Neuronal stem cell (in vitro differentiated cells): Measurements from ENCODE around the gene CLDN24.

Experiments
- DNase-seq: peaks from one replicate; pipeline ENCODE4 v3.0.0-alpha.2; 2013; ENCODE audit warnings: low spot score
- H2AFZ ChIP-seq: one replicate; pipeline ENCODE4 v1.6.1; 2013; ENCODE audit warnings: mild to moderate bottlenecking, low read length, inconsistent platforms
- H2AK5ac ChIP-seq: 2 replicates; pipeline ENCODE4 v1.6.1; 2013; ENCODE audit warnings: low read depth, mild to moderate bottlenecking, inconsistent platforms, low read length, moderate library complexity, mixed read lengths
- H2BK120ac ChIP-seq: 2 replicates; pipeline ENCODE4 v1.6.1; 2013; ENCODE audit warnings: low read depth, mild to moderate bottlenecking, inconsistent platforms, low read length, moderate library complexity, mixed read lengths
- H2BK12ac ChIP-seq: one replicate; pipeline ENCODE4 v1.6.1; 2013; ENCODE audit warnings: low read length, inconsistent platforms
- H2BK15ac ChIP-seq: 2 replicates; pipeline ENCODE4 v1.6.1; 2013; ENCODE audit warnings: mild to moderate bottlenecking, low read length, inconsistent platforms, mixed read lengths
- H2BK5ac ChIP-seq: one replicate; pipeline ENCODE4 v1.6.1; 2013; ENCODE audit warnings: inconsistent platforms, mild to moderate bottlenecking, low read length, moderate library complexity
- H3K14ac ChIP-seq: one replicate; pipeline ENCODE4 v1.6.1; 2013; ENCODE audit warnings: low read length, inconsistent platforms
- H3K18ac ChIP-seq: 2 replicates; pipeline ENCODE4 v1.6.1; 2013; ENCODE audit warnings: low read length, inconsistent platforms
- H3K23ac ChIP-seq: 2 replicates; pipeline ENCODE4 v1.6.1; 2013; ENCODE audit warnings: low read depth, mild to moderate bottlenecking, mixed read lengths, low read length, inconsistent platforms; ENCODE audit not compliant: poor library complexity
- H3K27ac ChIP-seq: replicated peaks from 3 replicates; pipeline ENCODE4 v1.5.1; 2013; ENCODE audit warnings: low read length, inconsistent platforms
- H3K27me3 ChIP-seq, 3 experiments: 2 replicates each; pipeline ENCODE4 v1.6.1; 2013; ENCODE audit warnings: low read length in 3 of 3, mild to moderate bottlenecking in 2 of 3, inconsistent platforms in 1 of 3, low read depth in 1 of 3, mixed read lengths in 1 of 3, moderate library complexity in 1 of 3; ENCODE audit not compliant: control insufficient read depth in 3 of 3, insufficient read depth in 3 of 3
- H3K36me3 ChIP-seq, 2 donors: replicated peaks in 1 of 2; 2 replicates each; pipeline ENCODE4 v1.6.1; 2013; ENCODE audit warnings: low read length in 2 of 2; ENCODE audit not compliant: control insufficient read depth in 2 of 2, insufficient read depth in 2 of 2
- H3K4ac ChIP-seq: 2 replicates; pipeline ENCODE4 v1.6.1; 2013; ENCODE audit warnings: inconsistent platforms, mild to moderate bottlenecking, low read length, moderate library complexity
- H3K4me1 ChIP-seq, 2 donors: 1 replicate in 1 of 2; 2 replicates in 1 of 2; pipeline ENCODE4 v1.6.1; 2013; ENCODE audit warnings: low read length in 2 of 2, low read depth in 1 of 2; ENCODE audit not compliant: control insufficient read depth in 2 of 2, insufficient read depth in 1 of 2
- H3K4me2 ChIP-seq: one replicate; pipeline ENCODE4 v1.6.1; 2013; ENCODE audit warnings: mild to moderate bottlenecking, low read length, inconsistent platforms; ENCODE audit not compliant: insufficient read depth, poor library complexity, severe bottlenecking
- H3K4me3 ChIP-seq, 2 donors: 2 replicates each; pipeline ENCODE4 v1.5.1; 2013; ENCODE audit warnings: low read length in 2 of 2, mild to moderate bottlenecking in 2 of 2, inconsistent platforms in 1 of 2, moderate library complexity in 1 of 2
- H3K79me1 ChIP-seq: one replicate; pipeline ENCODE4 v1.6.1; 2013; ENCODE audit warnings: low read depth, mild to moderate bottlenecking, inconsistent platforms, low read length, moderate library complexity
- H3K9ac ChIP-seq: one replicate; pipeline ENCODE4 v1.6.1; 2013; ENCODE audit warnings: mild to moderate bottlenecking, low read depth, low read length, inconsistent platforms; ENCODE audit not compliant: poor library complexity
- H3K9me3 ChIP-seq, 2 donors: replicated peaks in 1 of 2; 2 replicates each; pipeline versions ENCODE3 to v1.6.1; 2013; ENCODE audit warnings: low read length in 2 of 2, mild to moderate bottlenecking in 2 of 2, inconsistent platforms in 1 of 2, low read depth in 1 of 2, mixed read lengths in 1 of 2, moderate library complexity in 1 of 2; ENCODE audit not compliant: control insufficient read depth in 2 of 2, insufficient read depth in 1 of 2
- H4K8ac ChIP-seq: one replicate; pipeline ENCODE4 v1.6.1; 2013; ENCODE audit warnings: low read depth, mild to moderate bottlenecking, inconsistent platforms, low read length, moderate library complexity
- H4K91ac ChIP-seq: one replicate; pipeline ENCODE4 v1.6.1; 2013; ENCODE audit warnings: low read length, low read depth, mild to moderate bottlenecking, inconsistent platforms; ENCODE audit not compliant: poor library complexity
- WGBS, 2 donors: extraction: QIAGEN DNeasy Blood & Tissue Kit; methylation state at CpG; one replicate each; pipeline ENCODE4 v1.1.7; 2013; ENCODE audit warnings: missing lambda C conversion rate in 2 of 2, mixed read lengths in 1 of 2; ENCODE audit not compliant: insufficient read length in 2 of 2, insufficient replicate concordance in 1 of 2; ENCODE audit errors: extremely low coverage in 2 of 2; 5-methylcytosine and 5-hydroxymethylcytosine counted together

CLDN24 gene

DNA sequence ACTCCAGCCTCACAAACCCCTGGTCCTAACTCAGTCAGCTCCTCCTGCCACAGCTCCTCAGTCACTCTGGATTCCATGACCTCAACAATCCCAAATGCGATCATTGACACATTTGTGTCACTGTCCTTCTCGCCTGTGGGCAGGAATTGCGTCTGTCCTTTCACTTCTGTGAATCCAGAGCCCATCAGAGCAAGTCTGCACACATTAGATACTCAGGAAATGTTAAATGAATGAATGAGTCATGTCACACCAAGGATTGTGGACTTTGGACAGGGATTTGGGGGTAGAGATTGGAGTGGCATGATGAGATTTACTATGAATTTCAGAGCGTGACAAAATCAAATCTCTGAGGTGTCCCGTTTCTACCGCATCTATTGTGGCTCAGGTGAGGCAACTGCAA lies 11.8 kb upstream of the CLDN24 start:
- H2BK12ac ChIP-seq: no peak overlapping the region
- no peaks in the 10 kb centered on the region for H3K4me1 ChIP-seq
- H3K27ac ChIP-seq: no peak overlapping the region
- no peak overlapping the region for H3K9ac ChIP-seq
- H3K18ac ChIP-seq: no peak overlapping the region
- H2BK120ac ChIP-seq: no peak overlapping the region
- H4K8ac ChIP-seq: no peak overlapping the region
- no peak overlapping the region for H2BK5ac ChIP-seq
- no peaks in the 10 kb centered on the region for H3K79me1 ChIP-seq
- no peak overlapping the region for H3K23ac ChIP-seq
- H3K36me3 ChIP-seq: no peaks in the 10 kb centered on the region
- peaks cover 0 to 5% of the 10 kb centered on the region in 2 donors for H3K9me3 ChIP-seq
- no peak overlapping the region for H3K14ac ChIP-seq
- DNase-seq: no peak
- no peak overlapping the region for H2BK15ac ChIP-seq
- H3K27me3 ChIP-seq: no peaks in the 10 kb centered on the region
- H3K4me3 ChIP-seq: no peak overlapping the region
- no peak overlapping the region for H2AFZ ChIP-seq
- no peak overlapping the region for H3K4me2 ChIP-seq
- WGBS, 2 donors: no CpG with 5 or more reads among the region's 6 CpGs
- H3K4ac ChIP-seq: no peak overlapping the region
- H4K91ac ChIP-seq: no peak overlapping the region
- H2AK5ac ChIP-seq: no peak overlapping the region

DNA sequence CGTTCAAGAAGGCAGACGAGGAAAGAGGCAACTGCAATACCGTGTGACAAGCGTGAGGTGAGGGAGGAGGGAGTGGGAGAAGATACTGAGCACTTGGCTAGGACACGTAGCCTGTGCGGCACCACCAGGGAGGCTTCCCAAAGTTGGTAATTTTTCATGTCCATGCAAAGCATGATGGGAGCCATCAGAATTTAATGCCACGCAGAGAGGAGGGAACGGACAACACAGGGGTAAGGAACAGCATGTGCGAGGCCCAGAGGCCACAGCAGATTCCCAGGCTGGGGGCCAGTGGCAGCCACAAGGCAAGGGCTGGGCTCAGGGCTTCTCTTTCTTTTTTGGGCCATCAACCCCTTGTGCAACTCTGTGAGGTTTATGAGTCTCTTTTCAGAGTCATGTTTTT lies 11.0 kb upstream of the CLDN24 start:
- Histone ChIP-seq H3K18ac (no peak overlapping the region), H4K91ac (no peak overlapping the region), H3K79me1 (no peaks in the 10 kb centered on the region), H3K14ac (no peak overlapping the region), H3K23ac (no peak overlapping the region), H2AK5ac (no peak overlapping the region), H2BK120ac (no peak overlapping the region), H3K4me1 (no peaks in the 10 kb centered on the region), H3K9me3 (peaks cover 0 to 5% of the 10 kb centered on the region in 2 donors), H2BK5ac (no peak overlapping the region), H2BK12ac (no peak overlapping the region), H3K9ac (no peak overlapping the region), H2BK15ac (no peak overlapping the region), H3K4me3 (no peak overlapping the region), H2AFZ (no peak overlapping the region), H3K27me3 (no peaks in the 10 kb centered on the region), H3K4me2 (no peak overlapping the region), H4K8ac (no peak overlapping the region), H3K4ac (no peak overlapping the region), H3K36me3 (no peaks in the 10 kb centered on the region), H3K27ac (no peak overlapping the region)
- DNase-seq: no peak
- no CpG with 5 or more reads among the region's 9 CpGs for WGBS, 2 donors

DNA sequence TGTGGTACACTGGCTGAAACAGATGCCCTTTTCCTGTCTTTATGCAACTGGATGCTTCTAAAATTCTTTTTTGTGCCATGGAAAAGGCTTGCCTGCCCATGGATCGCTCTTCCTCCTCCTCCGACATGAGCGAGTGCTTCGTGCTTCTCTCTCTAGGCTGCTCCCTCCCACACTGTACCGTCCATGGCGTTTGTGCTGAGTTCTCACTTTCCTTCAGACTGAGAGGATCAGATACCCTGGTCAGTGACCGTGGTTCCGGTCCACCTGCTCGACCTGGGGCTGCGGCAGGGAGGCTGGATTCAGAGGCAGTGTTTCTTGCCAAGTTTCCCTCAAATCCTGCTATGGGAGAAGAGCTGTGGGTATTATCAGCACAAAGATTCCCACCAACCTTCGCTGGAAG lies 10.2 kb upstream of the CLDN24 start:
- Histone ChIP-seq H3K14ac (no peak overlapping the region), H3K9ac (no peak overlapping the region), H2BK120ac (no peak overlapping the region), H3K36me3 (no peaks in the 10 kb centered on the region), H3K18ac (no peak overlapping the region), H3K79me1 (no peaks in the 10 kb centered on the region), H3K4me1 (no peaks in the 10 kb centered on the region), H2BK5ac (no peak overlapping the region), H4K8ac (no peak overlapping the region), H3K4me2 (no peak overlapping the region), H2BK15ac (no peak overlapping the region), H4K91ac (no peak overlapping the region), H2BK12ac (no peak overlapping the region), H2AFZ (peak overlapping the region; percentile 43), H3K27ac (no peak overlapping the region), H3K27me3 (no peaks in the 10 kb centered on the region), H3K4ac (no peak overlapping the region), H2AK5ac (no peak overlapping the region), H3K9me3 (peaks cover 0 to 5% of the 10 kb centered on the region in 2 donors), H3K4me3 (no peak overlapping the region), H3K23ac (no peak overlapping the region)
- WGBS, 2 donors: no CpG with 5 or more reads among the region's 11 CpGs
- DNase-seq: no peak

GRCh38 chr4:183330841-183331240 lies 8.6 kb upstream of the CLDN24 start:
- no peak overlapping the region for H4K91ac ChIP-seq
- H3K4me3 ChIP-seq: no peak overlapping the region
- H2BK15ac ChIP-seq: no peak overlapping the region
- peaks cover 2 to 5% of the 10 kb centered on the region in 2 donors for H3K9me3 ChIP-seq
- no peaks in the 10 kb centered on the region for H3K27me3 ChIP-seq
- no peak overlapping the region for H2AK5ac ChIP-seq
- no CpG with 5 or more reads among the region's 2 CpGs for WGBS, 2 donors
- H2BK12ac ChIP-seq: no peak overlapping the region
- no peak overlapping the region for H3K18ac ChIP-seq
- H3K36me3 ChIP-seq: no peaks in the 10 kb centered on the region
- no peak overlapping the region for H4K8ac ChIP-seq
- no peak overlapping the region for H2AFZ ChIP-seq
- no peak overlapping the region for H3K4me2 ChIP-seq
- H2BK120ac ChIP-seq: no peak overlapping the region
- no peak overlapping the region for H2BK5ac ChIP-seq
- H3K9ac ChIP-seq: no peak overlapping the region
- H3K23ac ChIP-seq: no peak overlapping the region
- no peak for DNase-seq
- no peak overlapping the region for H3K27ac ChIP-seq
- no peak overlapping the region for H3K14ac ChIP-seq
- no peaks in the 10 kb centered on the region for H3K4me1 ChIP-seq
- no peak overlapping the region for H3K4ac ChIP-seq
- no peaks in the 10 kb centered on the region for H3K79me1 ChIP-seq
